Lower leg skin (tissue), 3 donors: Measurements from ENCODE around the gene ACAD9.

ENCODE experiments used
- POLR2A ChIP-seq, 2 donors: fragments of 450-650 bp; IDR thresholded peaks; one replicate each; pipeline ENCODE4 v1.6.1; 2016 to 2017; ENCODE audit warnings: antibody characterized with exemption in 2 of 2, mild to moderate bottlenecking in 1 of 2, moderate library complexity in 1 of 2
- TF ChIP-seq, protein P1 (sequence below), 3 donors: fragments of 450-650 bp; IDR thresholded peaks; one replicate each; pipeline ENCODE4 v1.5.1; 2016; ENCODE audit warnings: antibody characterized with exemption in 3 of 3, mild to moderate bottlenecking in 3 of 3, moderate library complexity in 2 of 3

DNA sequence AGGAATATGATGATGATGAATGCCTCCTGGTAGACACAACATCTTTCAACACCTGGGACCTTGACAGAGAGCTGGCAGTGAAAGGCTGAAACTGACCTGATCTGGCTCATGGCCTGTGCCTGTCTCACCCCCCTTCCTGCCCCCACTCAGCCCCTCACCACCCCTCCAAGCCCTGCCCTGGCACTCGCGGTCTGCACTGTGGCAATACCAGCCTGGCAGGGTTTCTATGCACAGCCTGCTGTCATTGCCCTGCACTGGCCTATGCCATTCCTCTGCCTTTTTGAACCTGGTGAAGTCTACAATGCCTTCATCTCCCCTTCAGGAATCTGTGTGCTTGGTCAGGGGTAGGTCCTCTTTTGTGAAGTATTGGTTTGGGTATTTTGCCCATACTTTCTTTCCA is 56.5 kb downstream of the ACAD9 start:
- TF ChIP-seq, protein P1, sequence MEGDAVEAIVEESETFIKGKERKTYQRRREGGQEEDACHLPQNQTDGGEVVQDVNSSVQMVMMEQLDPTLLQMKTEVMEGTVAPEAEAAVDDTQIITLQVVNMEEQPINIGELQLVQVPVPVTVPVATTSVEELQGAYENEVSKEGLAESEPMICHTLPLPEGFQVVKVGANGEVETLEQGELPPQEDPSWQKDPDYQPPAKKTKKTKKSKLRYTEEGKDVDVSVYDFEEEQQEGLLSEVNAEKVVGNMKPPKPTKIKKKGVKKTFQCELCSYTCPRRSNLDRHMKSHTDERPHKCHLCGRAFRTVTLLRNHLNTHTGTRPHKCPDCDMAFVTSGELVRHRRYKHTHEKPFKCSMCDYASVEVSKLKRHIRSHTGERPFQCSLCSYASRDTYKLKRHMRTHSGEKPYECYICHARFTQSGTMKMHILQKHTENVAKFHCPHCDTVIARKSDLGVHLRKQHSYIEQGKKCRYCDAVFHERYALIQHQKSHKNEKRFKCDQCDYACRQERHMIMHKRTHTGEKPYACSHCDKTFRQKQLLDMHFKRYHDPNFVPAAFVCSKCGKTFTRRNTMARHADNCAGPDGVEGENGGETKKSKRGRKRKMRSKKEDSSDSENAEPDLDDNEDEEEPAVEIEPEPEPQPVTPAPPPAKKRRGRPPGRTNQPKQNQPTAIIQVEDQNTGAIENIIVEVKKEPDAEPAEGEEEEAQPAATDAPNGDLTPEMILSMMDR (IDR thresholded peaks at IDR 0.05): no peak
- no peak for TF ChIP-seq POLR2A (IDR thresholded peaks at IDR 0.05)
